ENCODE results near the gene STIP1.

The STIP1 gene

DNA sequence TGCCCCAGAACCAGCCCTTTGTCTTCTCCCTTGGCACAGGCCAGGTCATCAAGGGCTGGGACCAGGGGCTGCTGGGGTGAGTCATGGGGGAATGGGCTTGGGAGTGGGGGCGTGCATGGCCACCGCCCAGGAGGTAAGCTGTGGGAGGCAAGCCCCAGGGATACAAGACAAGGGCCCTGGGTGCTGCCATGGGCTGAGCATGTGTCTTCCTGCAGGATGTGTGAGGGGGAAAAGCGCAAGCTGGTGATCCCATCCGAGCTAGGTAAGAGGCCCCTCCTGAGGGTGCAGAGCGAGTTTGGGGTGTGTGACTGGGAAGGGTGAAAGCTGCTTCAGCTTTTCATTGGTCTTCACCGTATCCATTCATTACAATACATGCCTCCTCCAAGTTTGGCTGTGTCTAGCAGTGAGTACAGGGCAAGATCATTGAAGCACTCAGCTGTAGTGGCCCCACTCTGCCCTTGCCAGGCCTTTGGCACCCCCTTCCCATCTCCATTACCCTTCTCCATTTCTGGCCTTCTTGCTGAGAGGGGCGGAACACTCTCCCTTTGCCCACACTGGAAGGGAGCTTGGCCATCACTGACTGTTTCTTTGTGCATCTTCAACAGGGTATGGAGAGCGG is 57.4 kb downstream of the STIP1 start:
- peak overlapping the region in 17 of 21 experiments; percentile 12 to 99 (median 97) for H3K27ac ChIP-seq

DNA sequence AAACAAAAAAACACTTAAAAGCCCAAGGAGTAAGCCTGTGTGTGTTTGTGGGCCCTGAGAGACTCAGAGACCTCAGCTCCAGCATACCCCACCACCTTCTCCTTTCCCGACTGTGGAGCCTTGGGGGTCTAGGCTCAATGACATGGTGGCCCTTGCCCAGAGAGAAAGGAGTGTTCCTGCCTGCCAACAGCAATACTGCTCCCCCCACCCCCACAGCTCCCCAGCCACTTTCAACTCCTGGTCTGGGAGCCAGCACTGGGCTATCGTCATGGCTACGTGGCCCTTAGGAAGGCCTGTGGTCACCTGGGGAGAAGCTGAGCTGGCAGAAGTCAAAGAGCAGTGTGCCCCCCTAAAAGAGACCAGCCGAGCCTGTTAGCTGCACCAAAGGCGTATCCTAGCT is 58.1 kb downstream of the STIP1 start:
- Histone ChIP-seq H3K27ac (peak overlapping the region in 11 of 21 experiments; percentile 12 to 97 (median 93)), H3K4me3 (no peak overlapping the region)

More for the DNA sequence above, 57.4 kb downstream of the STIP1 start:
- H3K4me3 ChIP-seq = no peak overlapping the region

GRCh38 chr11:64244966-64245365 is 59.0 kb downstream of the STIP1 start:
- Histone ChIP-seq H3K4me3 (peak overlapping the region; percentile 55 to 80 (median 69)), H3K27ac (peak overlapping the region; percentile 84 to 98 (median 92))

GRCh38 chr11:64245401-64245796 is 59.4 kb downstream of the STIP1 start:
- Histone ChIP-seq H3K4me3 (peak overlapping the region; percentile 55 to 80 (median 69)), H3K27ac (peak overlapping the region; percentile 84 to 98 (median 92))

DNA sequence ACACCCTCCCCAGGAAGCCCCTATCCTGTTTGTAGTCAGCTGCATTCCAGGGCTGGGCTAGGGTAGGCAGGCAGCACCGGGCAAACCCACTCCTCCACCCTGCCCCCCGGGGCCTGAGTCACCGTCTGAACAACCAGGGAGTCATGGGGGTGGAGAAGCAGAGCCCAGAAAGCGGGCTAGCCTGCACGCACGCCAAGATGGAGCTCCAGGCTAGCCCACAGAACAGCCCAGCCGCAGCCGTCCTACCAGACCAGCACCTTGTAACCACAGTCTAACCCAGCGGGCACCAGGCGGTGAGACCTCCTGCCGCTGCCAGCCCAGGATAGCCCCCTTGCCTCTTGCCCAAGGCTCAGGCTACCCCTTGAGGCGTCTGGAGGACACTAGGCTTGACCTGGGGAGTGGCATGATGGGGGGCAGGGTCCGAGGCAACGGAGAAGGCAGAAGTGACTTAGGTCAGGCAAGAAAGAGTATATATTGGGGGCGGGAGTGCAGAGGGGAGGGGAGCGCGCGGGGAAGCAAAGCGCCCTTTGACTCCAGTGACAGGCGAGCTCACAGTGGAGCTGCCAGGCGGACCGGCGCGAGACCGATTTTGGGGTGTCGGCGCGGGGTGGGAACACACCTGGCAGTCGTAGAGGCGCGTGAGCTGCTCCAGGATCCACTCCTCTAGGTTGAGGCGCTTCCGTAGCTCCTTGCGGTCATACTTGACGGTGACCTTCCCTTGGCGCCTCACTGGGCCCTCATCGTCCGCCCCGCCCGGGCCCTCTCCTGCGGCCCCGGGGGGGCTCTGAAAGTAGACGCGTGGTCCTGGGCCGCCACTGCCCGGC is 60.0 kb downstream of the STIP1 start:
- H3K27ac ChIP-seq = peak overlapping the region; percentile 84 to 98 (median 92)

DNA sequence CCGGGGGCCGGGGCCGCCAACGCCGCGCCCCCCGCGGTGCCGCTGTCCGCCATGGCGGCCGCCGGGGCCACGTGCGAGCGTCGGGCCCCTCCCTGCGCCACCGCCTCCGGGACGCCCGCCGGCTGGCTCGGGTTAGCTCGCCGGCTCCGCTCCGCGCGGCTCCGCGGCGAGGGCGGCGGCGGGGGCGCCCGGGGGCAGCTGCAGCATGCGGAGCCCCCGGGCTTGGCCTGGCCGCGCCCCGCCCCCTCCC is 60.6 kb downstream of the STIP1 start:
- Histone ChIP-seq H3K4me3 (peak overlapping the region; percentile 55 to 80 (median 69)), H3K27ac (peak overlapping the region; percentile 84 to 98 (median 92))

More for the DNA sequence above, 60.0 kb downstream of the STIP1 start:
- H3K4me3 ChIP-seq = peak overlapping the region; percentile 55 to 80 (median 69)

DNA sequence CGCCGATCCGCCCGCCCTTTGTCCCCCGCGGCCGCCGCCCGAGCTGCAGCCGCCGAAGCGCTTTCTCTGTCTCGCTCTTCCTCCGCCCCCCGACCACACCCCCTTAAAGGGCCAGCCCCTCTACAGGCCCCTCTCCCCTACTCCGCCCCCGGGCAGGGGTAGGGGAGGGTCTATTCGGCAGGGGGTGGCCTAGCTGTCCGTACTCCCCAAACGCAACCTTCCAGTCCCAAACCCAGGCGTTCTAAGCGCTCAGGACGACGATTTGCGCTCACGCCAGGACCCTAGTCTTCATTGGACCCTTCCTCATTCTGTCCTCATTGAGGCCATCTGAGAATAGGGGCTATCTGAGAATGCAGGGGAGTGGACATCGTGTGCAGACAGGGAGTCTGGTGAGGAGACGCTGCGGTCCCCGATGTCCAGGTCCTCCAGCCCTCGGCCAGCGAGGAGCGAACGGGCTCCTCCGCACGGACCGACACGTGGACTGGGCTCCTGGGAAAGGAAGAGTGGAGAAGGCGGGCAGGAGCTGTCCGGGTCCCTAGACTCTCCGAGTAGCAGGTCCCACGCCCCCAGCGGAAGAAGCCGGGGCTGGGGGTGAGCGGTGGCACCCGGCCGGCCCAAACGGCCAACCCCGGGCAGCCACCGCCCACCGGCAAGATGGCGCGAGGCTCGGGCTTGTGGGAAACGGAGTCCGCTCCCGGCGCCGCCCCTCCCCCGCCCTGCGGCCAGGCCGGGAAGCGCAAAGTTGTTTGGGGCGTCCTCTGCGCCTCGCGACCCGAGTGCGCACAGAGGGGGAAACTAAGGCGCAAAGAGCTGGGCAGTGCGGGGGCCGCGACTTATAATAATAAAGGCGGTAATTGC is 61.1 kb downstream of the STIP1 start, which contains the start of gene PPP1R14B:
TSS of gene PPP1R14B (minus strand) at position 73 of the 858 bp plus-strand sequence. CDS start 270 bp downstream, outside the sequence.
- H3K4me3 ChIP-seq = peak within 1 kb of the TSS; percentile 55 to 80 (median 69)
- H3K27ac ChIP-seq = peak within 1 kb of the TSS; percentile 84 to 98 (median 92)

DNA sequence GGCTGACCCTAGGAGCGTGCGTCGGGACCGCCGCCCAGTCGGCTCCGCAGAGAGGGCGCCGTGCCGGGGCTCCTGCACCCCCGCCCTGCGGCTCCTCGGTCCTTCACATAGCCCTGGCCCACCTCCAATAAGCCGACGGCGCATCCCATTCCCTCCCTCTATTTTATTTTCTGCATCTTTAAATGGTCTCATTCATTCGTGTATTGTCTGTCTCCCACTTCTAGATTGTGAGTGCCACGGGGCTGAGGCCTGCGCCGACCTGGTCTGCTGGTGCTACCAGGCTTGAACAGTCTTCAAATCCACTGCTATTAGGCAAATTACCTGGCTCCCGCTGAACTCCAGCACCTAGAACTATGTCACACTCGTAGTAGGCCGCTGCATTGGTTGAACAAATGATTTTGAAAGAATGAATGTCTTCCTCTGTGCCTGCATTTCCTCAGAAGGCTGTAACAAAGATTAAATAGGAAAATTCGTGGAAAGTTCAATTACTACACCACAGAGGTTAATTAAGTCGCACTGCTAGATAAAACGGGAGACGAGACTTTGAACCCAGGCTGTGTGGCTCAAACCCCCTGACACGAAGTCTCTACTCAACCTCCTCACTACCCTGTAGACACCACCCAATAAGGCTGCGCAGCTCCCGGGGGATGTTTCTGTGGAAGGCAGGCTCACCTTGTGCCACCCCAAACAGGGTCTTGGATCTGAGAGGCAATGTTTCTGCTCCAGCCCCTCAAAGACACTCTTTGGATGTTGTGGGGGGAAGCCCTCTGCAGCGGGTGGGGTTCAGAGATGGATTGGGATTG is 62.0 kb downstream of the STIP1 start:
- peak overlapping the region in 19 of 21 experiments; percentile 66 to 97 (median 87) for H3K27ac ChIP-seq
- peak overlapping the region; percentile 43 to 80 (median 69) for H3K4me3 ChIP-seq

DNA sequence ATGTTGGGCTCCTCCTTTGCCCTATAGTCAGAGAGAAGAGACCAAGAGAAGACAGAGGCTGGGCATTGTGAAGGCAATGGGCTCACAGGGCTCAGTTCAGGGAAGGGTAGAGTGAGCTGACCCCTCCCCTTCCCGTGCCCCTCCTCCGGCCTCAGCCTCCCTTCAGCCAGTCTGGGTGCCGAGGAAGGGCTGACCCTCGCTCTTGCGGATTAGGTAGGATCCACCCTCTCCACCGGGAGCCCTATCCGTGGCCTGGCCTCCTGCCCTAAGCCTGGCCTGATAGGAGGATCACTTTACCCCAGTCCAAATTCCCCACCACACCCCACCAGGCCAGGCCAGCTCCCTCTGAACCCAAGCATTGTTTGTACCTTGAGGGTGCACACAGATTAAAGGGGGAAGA is 62.6 kb downstream of the STIP1 start:
- H3K27ac ChIP-seq = no peak overlapping the region
- H3K4me3 ChIP-seq = no peak overlapping the region

- no peak overlapping the region for H3K4me3 ChIP-seq
- H3K27ac ChIP-seq = no peak overlapping the region
These were observed 63.1 kb downstream of the STIP1 start for GRCh38 chr11:64249038-64249437.

DNA sequence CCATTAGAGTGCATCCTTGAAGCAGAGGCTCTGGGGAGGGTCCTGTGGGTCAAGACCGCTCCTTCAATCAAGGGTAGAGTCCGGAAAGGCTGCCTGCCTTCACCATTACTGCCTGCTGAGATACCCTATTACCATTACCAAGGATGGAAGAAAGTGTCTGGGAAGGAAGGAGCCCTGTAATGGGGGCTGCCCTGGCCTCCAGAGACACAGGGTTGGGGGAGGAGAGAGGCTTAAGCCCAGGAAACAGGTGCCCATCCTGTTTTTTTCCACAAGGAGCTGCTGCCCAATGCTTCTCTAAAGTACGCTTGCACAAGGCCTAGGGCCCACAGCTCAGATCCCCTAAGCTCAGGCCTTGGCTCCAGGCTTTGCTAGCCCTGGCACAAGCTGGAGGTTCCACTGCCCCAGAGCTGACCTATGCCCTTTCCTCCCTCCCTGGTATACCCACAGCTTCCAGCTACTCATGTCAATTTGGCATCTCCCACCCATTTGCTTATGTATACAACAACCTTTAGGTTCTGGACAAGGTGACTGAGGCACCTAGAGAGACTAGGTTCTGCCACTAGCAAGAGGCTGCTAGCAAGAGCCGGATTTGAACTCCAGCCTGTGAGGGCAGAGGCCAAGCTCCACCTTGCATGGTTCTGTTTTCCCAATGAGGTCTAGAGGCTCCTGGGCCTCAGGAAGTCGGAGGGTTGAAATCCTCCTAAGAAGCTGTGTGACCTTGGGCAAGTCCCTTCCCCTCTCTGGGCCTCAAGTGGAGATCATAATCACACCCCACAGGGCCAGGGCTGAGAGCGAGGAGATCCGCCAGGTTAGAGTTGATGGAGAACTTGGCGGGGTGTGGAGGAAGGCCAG is 63.8 kb downstream of the STIP1 start:
- Histone ChIP-seq H3K4me3 (no peak overlapping the region), H3K27ac (no peak overlapping the region)

DNA sequence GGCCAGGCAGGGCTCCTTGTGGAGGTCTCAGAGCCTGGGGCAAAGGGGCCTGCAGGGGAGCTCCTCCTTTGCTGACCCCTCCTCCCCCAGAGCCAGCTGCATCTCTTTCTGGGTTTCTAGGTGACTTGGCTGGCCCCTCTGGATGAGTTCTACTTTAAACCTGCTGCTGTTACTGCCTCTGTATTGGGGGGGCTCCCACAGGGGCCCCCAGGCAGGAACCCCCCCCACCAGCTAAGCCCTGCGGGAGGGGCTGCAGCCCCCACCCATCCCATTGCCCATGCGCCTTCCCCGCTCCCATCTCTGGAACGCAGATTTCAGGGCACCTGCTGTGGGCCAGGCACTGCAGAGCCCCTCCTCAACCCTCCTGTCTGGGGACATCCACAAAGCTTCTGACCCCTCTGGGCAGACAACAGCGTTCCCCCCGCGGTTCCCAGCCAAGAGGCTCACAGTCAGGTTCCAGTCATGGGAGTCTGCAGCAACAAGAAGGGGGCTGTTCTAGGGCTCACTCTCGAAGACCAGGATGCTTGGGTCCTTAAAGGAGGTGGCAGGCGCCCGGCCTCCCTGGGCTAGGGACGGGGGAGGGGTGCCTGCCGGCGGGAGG is 64.5 kb downstream of the STIP1 start:
- Histone ChIP-seq H3K4me3 (peak overlapping the region in 6 of 7 experiments; percentile 55 to 91 (median 78)), H3K27ac (peak overlapping the region in 10 of 21 experiments; percentile 8 to 85 (median 68))

DNA sequence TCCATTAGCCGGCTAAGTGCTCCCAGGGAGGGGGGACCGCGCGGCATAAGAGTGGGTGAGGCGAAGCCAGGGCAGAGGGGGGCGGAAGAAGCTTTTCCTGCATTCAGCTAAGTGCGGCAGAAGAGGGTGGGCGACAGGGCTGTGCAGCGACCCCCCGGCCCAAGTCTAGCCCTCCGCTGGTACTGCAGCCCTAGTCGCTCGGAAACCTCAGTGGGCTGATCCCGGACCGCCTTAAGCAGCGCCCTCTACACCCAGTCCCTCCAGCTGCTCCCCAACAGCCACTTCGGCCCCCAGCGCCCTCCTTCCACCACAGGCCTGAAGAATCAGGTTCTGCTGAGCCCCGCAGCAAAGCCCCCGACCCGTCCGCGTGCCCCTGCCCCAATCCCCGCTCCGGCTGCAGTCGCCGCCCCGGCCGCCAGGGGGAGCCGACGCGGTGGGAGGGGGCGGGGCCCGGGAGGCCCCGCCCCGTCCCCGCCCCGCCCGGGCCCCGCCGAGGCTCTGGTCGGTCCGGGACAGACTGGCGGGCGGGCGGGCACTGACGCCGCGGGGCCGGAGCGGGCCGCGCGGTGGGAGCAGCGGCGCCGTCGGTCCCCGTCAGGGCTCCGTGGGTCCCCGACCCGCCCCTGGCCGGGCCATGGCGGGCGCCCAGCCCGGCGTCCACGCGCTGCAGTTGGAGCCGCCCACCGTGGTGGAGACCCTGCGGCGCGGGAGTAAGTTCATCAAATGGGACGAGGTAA is 65.2 kb downstream of the STIP1 start, which contains the start of gene PLCB3:
TSS of gene PLCB3 (plus strand) at position 515 of the 737 bp plus-strand sequence. CDS start at position 635, 120 bp downstream.
- Histone ChIP-seq H3K27ac (peak within 1 kb of the TSS; percentile 11 to 90 (median 80)), H3K4me3 (peak within 1 kb of the TSS; percentile 55 to 91 (median 70))

- Histone ChIP-seq H3K4me3 (peak overlapping the region; percentile 55 to 91 (median 70)), H3K27ac (peak overlapping the region; percentile 11 to 90 (median 80))
These were observed 65.7 kb downstream of the STIP1 start for GRCh38 chr11:64251753-64252002.

DNA sequence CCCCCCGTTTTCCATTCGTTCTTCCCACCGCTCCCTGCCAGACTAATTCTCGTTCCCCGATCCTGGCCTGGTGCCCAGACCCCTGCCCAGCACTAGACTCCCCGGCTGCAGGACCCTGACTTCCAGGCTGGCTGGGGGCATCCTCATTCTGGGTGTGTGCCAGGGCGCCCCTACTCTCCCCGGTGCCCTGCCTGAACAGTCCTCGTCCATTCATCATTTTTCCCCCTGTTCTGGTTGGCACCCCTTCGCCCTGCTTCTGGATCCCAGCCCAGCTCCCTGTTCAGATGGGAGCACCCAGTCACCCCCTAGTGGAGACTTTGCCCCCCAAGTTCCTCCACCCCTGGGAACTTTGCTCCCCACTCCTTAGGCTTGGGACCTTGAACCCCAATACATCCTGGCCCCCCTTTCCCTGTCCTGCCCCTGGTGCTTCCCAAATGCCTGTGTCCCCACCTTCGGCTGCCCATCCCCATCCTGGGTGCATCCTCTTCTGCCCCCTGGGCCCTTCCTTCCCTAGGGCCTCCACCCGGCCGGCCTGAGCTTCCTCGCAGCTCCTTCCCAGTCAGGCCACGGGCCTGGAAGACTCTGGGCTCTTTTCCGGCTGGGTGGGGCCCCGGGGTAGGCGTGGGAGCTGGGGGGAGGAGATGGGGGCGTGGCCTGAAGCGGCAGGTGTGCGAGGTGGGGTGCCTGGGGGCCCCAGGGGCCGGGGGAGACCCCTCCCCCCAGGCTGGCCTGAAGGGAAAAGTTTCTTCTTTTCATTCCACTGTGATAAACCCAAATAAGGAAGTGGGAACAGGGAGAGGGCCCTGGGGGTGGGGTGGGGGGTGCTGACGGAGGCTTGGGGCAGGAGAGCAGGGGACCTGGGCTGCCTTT is 66.3 kb downstream of the STIP1 start:
- peak overlapping the region; percentile 55 to 91 (median 70) for H3K4me3 ChIP-seq
- peak overlapping the region; percentile 11 to 90 (median 80) for H3K27ac ChIP-seq

GRCh38 chr11:64253043-64253442 is 67.1 kb downstream of the STIP1 start:
- peak overlapping the region in 3 of 7 experiments; percentile 63 to 87 (median 67) for H3K4me3 ChIP-seq
- H3K27ac ChIP-seq = peak overlapping the region in 5 of 21 experiments; percentile 68 to 87 (median 79)
